ENCODE measurements around the gene DHPS. TPM values are rescaled to one million over a fixed set of nuclear protein-coding genes. Genes with fewer than 3 reads are reported as not detected.

Gene DHPS
- total RNA-seq, 1 donor from 2014 or later, result 78.3 TPM

- Histone ChIP-seq H2AFZ (replicated peaks) (no peak overlapping the region), H4K20me1 (ENCODE audit: low read depth) (no peaks in the 10 kb centered on the region), H3K27me3 (no peaks in the 10 kb centered on the region), H3K79me2 (ENCODE audit: low read depth) (peaks cover 6% of the 10 kb centered on the region), H3K9ac (no peak overlapping the region), H3K27ac (no peak overlapping the region), H3K4me1 (no peaks in the 10 kb centered on the region), H3K9me3 (ENCODE audit: low read depth) (peaks cover 33% of the 10 kb centered on the region), H3K36me3 (peaks cover 65% of the 10 kb centered on the region), H3K4me2 (no peak overlapping the region), H3K4me3 (no peak overlapping the region), H3F3A (ENCODE audit: low read depth) (peaks cover 27% of the 10 kb centered on the region)
- no peak for DNase-seq (ENCODE audit: low spot score)
- Mint-ChIP-seq H3K27ac (no peak overlapping the region), H3K4me3 (no peak overlapping the region), H3K9me3 (peaks cover 61% of the 10 kb centered on the region), H3K27me3 (ENCODE audit: insufficient read depth, low read depth) (peaks cover 7% of the 10 kb centered on the region), H3K36me3 (peaks cover 67% of the 10 kb centered on the region), H3K4me1 (no peaks in the 10 kb centered on the region)
- TF ChIP-seq CTCF (IDR thresholded peaks at IDR 0.05), result no peak
- no peak for TF ChIP-seq EZH2phosphoT487 (IDR thresholded peaks at IDR 0.05)
- TF ChIP-seq EZH2 (IDR thresholded peaks at IDR 0.05), result no peak
Observed at GRCh38 chr19:12628040-12629022, 53.3 kb downstream of the DHPS start.

DNA sequence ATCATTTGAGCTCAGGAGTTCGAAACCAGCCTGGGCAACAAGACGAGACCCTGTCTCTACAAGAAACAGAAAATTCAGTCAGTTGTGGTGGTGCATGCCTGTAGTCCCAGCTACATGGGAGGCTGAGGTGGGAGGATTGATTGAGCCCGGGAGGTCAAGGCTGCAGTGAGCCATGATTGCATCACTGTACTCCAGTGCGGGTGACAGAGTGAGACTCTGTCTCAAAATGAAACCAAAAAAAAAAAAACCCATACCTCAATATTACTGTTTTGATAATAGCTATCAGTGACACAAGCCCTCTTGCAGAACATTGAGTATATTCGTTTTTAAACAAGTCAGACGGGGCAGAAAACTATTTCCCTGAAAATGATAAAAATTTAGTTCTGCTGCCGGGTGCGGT is 54.7 kb downstream of the DHPS start:
- H3K9me3 ChIP-seq (ENCODE audit: low read depth), result peaks cover 33% of the 10 kb centered on the region
- Mint-ChIP-seq H3K9me3 (peaks cover 66% of the 10 kb centered on the region), H3K4me1 (no peaks in the 10 kb centered on the region), H3K27me3 (ENCODE audit: insufficient read depth, low read depth) (peaks cover 7% of the 10 kb centered on the region), H3K36me3 (peaks cover 68% of the 10 kb centered on the region), H3K27ac (no peak overlapping the region), H3K4me3 (no peak overlapping the region)
- H2AFZ ChIP-seq (replicated peaks), result no peak overlapping the region
- H3K79me2 ChIP-seq (ENCODE audit: low read depth), result peaks cover 17% of the 10 kb centered on the region
- H3F3A ChIP-seq (ENCODE audit: low read depth), result peaks cover 18% of the 10 kb centered on the region
- H3K36me3 ChIP-seq, result peaks cover 66% of the 10 kb centered on the region
- no peaks in the 10 kb centered on the region for H3K27me3 ChIP-seq
- no peak overlapping the region for H3K4me2 ChIP-seq
- H3K27ac ChIP-seq, result no peak overlapping the region
- no peak overlapping the region for H3K4me3 ChIP-seq
- no peak overlapping the region for H3K9ac ChIP-seq
- no peak for DNase-seq (ENCODE audit: low spot score)
- H3K4me1 ChIP-seq, result no peaks in the 10 kb centered on the region
- H4K20me1 ChIP-seq (ENCODE audit: low read depth), result no peaks in the 10 kb centered on the region
- TF ChIP-seq EZH2 (IDR thresholded peaks at IDR 0.05), result no peak
- no peak for TF ChIP-seq CTCF (IDR thresholded peaks at IDR 0.05)
- no peak for TF ChIP-seq EZH2phosphoT487 (IDR thresholded peaks at IDR 0.05)

Small RNAs within 50 kb of the gene (small RNA-seq; reads per million reads assigned to genes)
- gene SNORD41, result 928 reads per million, percentile 99 among the genes with 10 or more reads in this experiment

Other genes with a start within 250 kb of the DHPS start
- 15.8 and 18.9 TPM in 2 replicates for gene ZNF443, start 240.9 kb downstream of the DHPS start, total RNA-seq (ENCODE audit: low replicate concordance)
- gene ZNF709, start 197.1 kb downstream of the DHPS start, total RNA-seq (ENCODE audit: low replicate concordance), result 10.9 and 14.6 TPM in 2 replicates
- 13.9 and 15.0 TPM in 2 replicates for gene ZNF564, start 130.4 kb downstream of the DHPS start, total RNA-seq (ENCODE audit: low replicate concordance)
- gene ZNF490, start 71.1 kb downstream of the DHPS start, total RNA-seq (ENCODE audit: low replicate concordance), result 6.8 and 16.7 TPM in 2 replicates
- 27.1 and 60.7 TPM in 2 replicates for gene ZNF791, start 71.0 kb downstream of the DHPS start, total RNA-seq (ENCODE audit: low replicate concordance)
- 35.8 and 73.6 TPM in 2 replicates for gene MAN2B1, start 15.1 kb downstream of the DHPS start, total RNA-seq (ENCODE audit: low replicate concordance)
- gene WDR83, start 15.1 kb downstream of the DHPS start, total RNA-seq (ENCODE audit: low replicate concordance), result 11.0 and 15.9 TPM in 2 replicates
- gene GNG14, start 6.1 kb upstream of the DHPS start, total RNA-seq (ENCODE audit: low replicate concordance), result not detected in 2 replicates
- 4.0 and 21.4 TPM in 2 replicates for gene FBXW9, start 14.8 kb upstream of the DHPS start, total RNA-seq (ENCODE audit: low replicate concordance)
- 58.1 and 87.4 TPM in 2 replicates for gene TNPO2, start 42.1 kb upstream of the DHPS start, total RNA-seq (ENCODE audit: low replicate concordance)
- gene TRIR, start 52.8 kb upstream of the DHPS start, total RNA-seq (ENCODE audit: low replicate concordance), result 105 and 194 TPM in 2 replicates
- gene GET3, start 55.6 kb upstream of the DHPS start, total RNA-seq (ENCODE audit: low replicate concordance), result 62.9 and 99.6 TPM in 2 replicates
- not detected in 2 replicates for gene BEST2, start 69.9 kb upstream of the DHPS start, total RNA-seq (ENCODE audit: low replicate concordance)
- gene HOOK2, start 93.7 kb upstream of the DHPS start, total RNA-seq (ENCODE audit: low replicate concordance), result 14.3 and 25.1 TPM in 2 replicates
- 1.5 and 12.6 TPM in 2 replicates for gene JUNB, start 109.6 kb upstream of the DHPS start, total RNA-seq (ENCODE audit: low replicate concordance)
- gene PRDX2, start 119.9 kb upstream of the DHPS start, total RNA-seq (ENCODE audit: low replicate concordance), result 463 and 727 TPM in 2 replicates
- not detected in 2 replicates for gene THSD8, start 120.2 kb upstream of the DHPS start, total RNA-seq (ENCODE audit: low replicate concordance)
- gene RNASEH2A, start 124.7 kb upstream of the DHPS start, total RNA-seq (ENCODE audit: low replicate concordance), result 60.3 and 61.3 TPM in 2 replicates
- 0.19 TPM in 1 of 2 replicates, not detected in the other for gene RTBDN, start 152.7 kb upstream of the DHPS start, total RNA-seq (ENCODE audit: low replicate concordance)
- gene MAST1, start 156.6 kb upstream of the DHPS start, total RNA-seq (ENCODE audit: low replicate concordance), result 8.3 and 13.3 TPM in 2 replicates
- gene DNASE2, start 199.6 kb upstream of the DHPS start, total RNA-seq (ENCODE audit: low replicate concordance), result 8.7 and 16.5 TPM in 2 replicates
- gene KLF1, start 205.3 kb upstream of the DHPS start, total RNA-seq (ENCODE audit: low replicate concordance), result 0.43 and 0.64 TPM in 2 replicates
- gene GCDH, start 209.3 kb upstream of the DHPS start, total RNA-seq (ENCODE audit: low replicate concordance), result 39.5 and 75.0 TPM in 2 replicates
- 1.8 and 6.4 TPM in 2 replicates for gene SYCE2, start 237.4 kb upstream of the DHPS start, total RNA-seq (ENCODE audit: low replicate concordance)